K562 (cell line): ENCODE data around the gene ARNT2. TPM values are rescaled to one million over a fixed set of nuclear protein-coding genes. Genes with fewer than 3 reads are reported as not detected.

Experiments
- ATAC-seq: fragments of 200-7000 bp; cut with Tn5 transposase; 3 replicates; pipeline ENCODE4 v1.9.1; 2020; ENCODE audit warnings: moderate library complexity
- BruUV-seq: library from RNA; stranded (reverse); fragments of 400-500 nt; replicated peaks from 2 replicates; lab custom pipeline; 2021; lab: Mats Ljungman, UMichigan
- CTCF ChIA-PET: fragments of 300-600 bp; formaldehyde crosslinking; extraction: SDS; loops from one replicate; lab custom pipeline; 2021; ENCODE audit warnings: low intra/inter-chr PET ratio; lab: Yijun Ruan, JAX
- POLR2A ChIA-PET: fragments of 300-600, 350-650 bp; sonication (Branson Sonifier 250); formaldehyde crosslinking; extraction: SDS; loops from one replicate; lab custom pipeline; 2021; ENCODE audit warnings: antibody characterized with exemption, inconsistent platforms; lab: Yijun Ruan, JAX
- DNase-seq, 4 experiments: peaks; one replicate each; pipeline versions ENCODE4 v3.0.0 to v3.0.0-alpha.2; 2011 to 2018; ENCODE audit warnings: low spot score in 3 of 4, mixed read lengths in 3 of 4; ENCODE audit errors: extremely low read depth in 1 of 4
- FAIRE-seq: peaks from 2 replicates; lab custom pipeline; 2011; peaks lifted over from hg19 to GRCh38; lab: Jason Lieb, UNC
- H2AFZ ChIP-seq: 2 replicates; pipeline ENCODE4 v1.6.0; 2011; ENCODE audit warnings: low read depth, low read length, control low read depth, inconsistent platforms
- H3K27ac ChIP-seq: fragments of 200-600 bp; 3 replicates; pipeline ENCODE4 v1.8.0; 2011; ENCODE audit warnings: low read depth, mild to moderate bottlenecking, control low read depth, inconsistent platforms, low read length, moderate library complexity, mixed read lengths; ENCODE audit errors: extremely low read depth
- H3K27me3 ChIP-seq, 2 experiments: fragments of 300-600 bp in 1 of 2; 2 replicates in 1 of 2; 3 replicates in 1 of 2; pipeline versions ENCODE4 v1.6.0 to v1.8.0; 2011; ENCODE audit warnings: inconsistent platforms in 2 of 2, low read length in 2 of 2, mild to moderate bottlenecking in 1 of 2, mixed read lengths in 1 of 2, moderate library complexity in 1 of 2; ENCODE audit not compliant: control insufficient read depth in 2 of 2, insufficient read depth in 2 of 2
- H3K36me3 ChIP-seq: fragments of 300-600 bp; 3 replicates; pipeline ENCODE4 v1.8.0; 2011; ENCODE audit warnings: mild to moderate bottlenecking, low read length, inconsistent platforms; ENCODE audit not compliant: control insufficient read depth, insufficient read depth
- H3K4me1 ChIP-seq, 2 experiments: fragments of 200-600 bp in 1 of 2; replicated peaks in 1 of 2; 2 replicates in 1 of 2; 3 replicates in 1 of 2; pipeline versions ENCODE4 v1.5.1 to v1.8.0; 2011; ENCODE audit warnings: inconsistent platforms in 2 of 2, low read length in 2 of 2, mild to moderate bottlenecking in 1 of 2, mixed read lengths in 1 of 2, moderate library complexity in 1 of 2; ENCODE audit not compliant: control insufficient read depth in 2 of 2, insufficient read depth in 2 of 2
- H3K4me2 ChIP-seq: 2 replicates; pipeline ENCODE4 v1.6.1; 2011; ENCODE audit warnings: low read length, control low read depth, inconsistent platforms, mixed read lengths; ENCODE audit not compliant: insufficient read depth
- H3K4me3 ChIP-seq: fragments of 200-600 bp; sonication (generic), shearing (Covaris generic); 2 replicates; pipeline ENCODE4 v1.5.1; 2016; ENCODE audit warnings: control low read depth, inconsistent platforms
- H3K79me2 ChIP-seq: fragments of 200-600 bp; 3 replicates; pipeline ENCODE4 v1.8.0; 2011; ENCODE audit warnings: low read length, inconsistent platforms; ENCODE audit not compliant: control insufficient read depth, insufficient read depth
- H3K9ac ChIP-seq, 2 experiments: 2 replicates each; pipeline versions ENCODE4 v1.6.0 to v1.6.1; 2011; ENCODE audit warnings: low read depth in 2 of 2, low read length in 2 of 2, control low read depth in 1 of 2, inconsistent platforms in 1 of 2, mild to moderate bottlenecking in 1 of 2, mixed read lengths in 1 of 2; ENCODE audit not compliant: insufficient read depth in 1 of 2
- H3K9me1 ChIP-seq: one replicate; pipeline ENCODE4 v1.6.0; 2011; ENCODE audit warnings: inconsistent platforms, mild to moderate bottlenecking, low read length, moderate library complexity; ENCODE audit not compliant: control insufficient read depth, insufficient read depth
- H3K9me3 ChIP-seq: replicated peaks from 2 replicates; pipeline ENCODE4 v1.5.1; 2011; ENCODE audit warnings: low read depth, low read length, inconsistent platforms; ENCODE audit not compliant: control insufficient read depth, insufficient read depth
- H4K20me1 ChIP-seq: replicated peaks from 2 replicates; pipeline ENCODE4 v1.6.1; 2011; ENCODE audit warnings: low read length, inconsistent platforms, mixed read lengths; ENCODE audit not compliant: control insufficient read depth, insufficient read depth
- ETV5 ChIP-seq: sonication (generic); formaldehyde crosslinking; IDR thresholded peaks from 2 replicates; pipeline ENCODE4 v1.4.0; 2020; ENCODE audit warnings: low read depth, mild to moderate bottlenecking, missing genetic modification reagents
- FOXK1 ChIP-seq: sonication (generic); formaldehyde crosslinking; IDR thresholded peaks from 2 replicates; pipeline ENCODE4 v1.8.0; 2022; ENCODE audit warnings: missing genetic modification reagents, mild to moderate bottlenecking, borderline replicate concordance
- GABPB2 ChIP-seq: fragments of 250-450 bp; sonication (Bioruptor Pico); conservative IDR thresholded peaks from 2 replicates; pipeline ENCODE4 v1.5.1; 2021; ENCODE audit warnings: mild to moderate bottlenecking
- PTRF ChIP-seq: fragments of 450-650 bp; IDR thresholded peaks from 2 replicates; pipeline ENCODE4 v1.6.1; 2016; ENCODE audit warnings: mild to moderate bottlenecking, missing genetic modification characterization, missing compliant biosample characterization
- SNIP1 ChIP-seq: fragments of 450-650 bp; IDR thresholded peaks from 2 replicates; pipeline ENCODE4 v1.7.1; 2017; ENCODE audit warnings: low read depth, mild to moderate bottlenecking
- ZBTB7A ChIP-seq: IDR thresholded peaks from 2 replicates; pipeline ENCODE4 v1.6.1; 2011; ENCODE audit warnings: low read depth, mild to moderate bottlenecking, low read length, moderate library complexity, borderline replicate concordance; ENCODE audit not compliant: control insufficient read depth
- ZFP30 ChIP-seq: fragments of 250-450 bp; sonication (Bioruptor Pico); IDR thresholded peaks from 2 replicates; pipeline ENCODE4 v1.8.0; 2022; ENCODE audit warnings: moderate library complexity, mild to moderate bottlenecking, inconsistent platforms, borderline replicate concordance
- WGBS: fragments of 100-300 bp; shearing (Covaris generic); methylation state at CpG from one replicate; pipeline ENCODE4 v1.1.6; 2016; ENCODE audit warnings: low coverage, mixed read lengths; ENCODE audit not compliant: insufficient coverage; ENCODE audit errors: missing lambda C conversion rate; 5-methylcytosine and 5-hydroxymethylcytosine counted together
- in situ Hi-C: fragments of 300-500 bp; cut with MboI; formaldehyde crosslinking; loops from 4 replicates; pipeline ENCODE4 v1.15.0; 2018; ENCODE audit warnings: inconsistent platforms, mixed read lengths
- intact Hi-C: fragments of 100-400 bp; cut with micrococcal nuclease; formaldehyde crosslinking; loops from 2 replicates; pipeline ENCODE4 v1.14.2; 2022
- polyA plus RNA-seq, 8 experiments: library from polyadenylated mRNA; depleted of rRNA in 4 of 8; stranded (reverse) in 5 of 8; unstranded in 3 of 8; fragments of >200 nt; fragmentation: Nextera tagmentation in 2 of 8; fragmentation: Illumina TruSeq in 1 of 8; extraction: Ambion mirVana in 2 of 8; extraction: Trizol in 1 of 8; gene quantifications; 2 replicates each; pipeline versions ENCODE4 v1.2.1 to v1.2.3, GENCODE V29; 2011 to 2014; ENCODE audit warnings: inconsistent platforms in 1 of 8, missing spikeins in 1 of 8
- total RNA-seq, 7 experiments: library from RNA; depleted of rRNA in 6 of 7; stranded (reverse); fragments of >200 nt in 6 of 7; fragmentation: Illumina TruSeq in 2 of 7; extraction: Trizol in 2 of 7; gene quantifications; 2 replicates each; pipeline versions ENCODE4 v1.2.1 to v1.2.3, GENCODE V29; 2011 to 2021; ENCODE audit warnings: low replicate concordance in 1 of 7
- TF ChIP-seq, protein P1 (sequence below), 2 experiments: IDR thresholded peaks in 1 of 2; conservative IDR thresholded peaks in 1 of 2; 2 replicates each; pipeline ENCODE4 v1.6.1; 2016; ENCODE audit warnings: low read depth in 2 of 2, mild to moderate bottlenecking in 1 of 2, missing compliant biosample characterization in 1 of 2, missing genetic modification characterization in 1 of 2, moderate library complexity in 1 of 2
- TF ChIP-seq, protein P2 (sequence below): fragments of 250-450 bp; sonication (Bioruptor Pico); IDR thresholded peaks from 2 replicates; pipeline ENCODE4 v1.8.0; 2021; ENCODE audit warnings: moderate library complexity, mild to moderate bottlenecking, inconsistent platforms
- TF ChIP-seq, protein P3 (sequence below): fragments of 450-650 bp; formaldehyde crosslinking; IDR thresholded peaks from 2 replicates; pipeline ENCODE4 v1.4.0; 2020; ENCODE audit warnings: mild to moderate bottlenecking

The ARNT2 gene
- total and polyA plus RNA-seq, 9 of the 15 experiments (the other 6 are each of a cell fraction or from before 2014, with no cell fraction given), result 0.01 TPM; not detected in 8

DNA sequence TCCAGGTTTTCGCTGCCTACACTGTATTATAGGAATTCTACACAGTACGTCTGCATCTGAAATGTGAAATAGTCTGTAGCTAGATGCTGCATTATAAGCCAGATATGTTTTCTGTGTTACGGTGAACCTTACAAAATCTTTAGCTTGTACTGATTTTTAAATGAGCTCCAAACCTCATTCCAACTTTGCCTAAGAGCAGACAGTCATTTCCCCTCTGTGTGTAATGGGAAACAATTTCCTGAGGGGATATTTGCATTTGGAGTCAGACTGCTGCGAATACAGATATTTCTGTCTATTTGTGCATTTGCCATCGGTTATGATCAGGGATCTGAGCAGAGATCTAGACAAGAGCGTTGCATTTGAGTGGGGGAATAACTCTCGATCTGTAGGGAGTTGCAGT is 37.5 kb downstream of the ARNT2 start:
- FAIRE-seq (no peak), DNase-seq (no peak), ATAC-seq (no peak)
- Histone ChIP-seq H3K9me3 (no peaks in the 10 kb centered on the region), H3K4me1 (no peaks in the 10 kb centered on the region), H3K79me2 (no peaks in the 10 kb centered on the region), H2AFZ (no peak overlapping the region), H3K27me3 (peaks cover 4 to 31% of the 10 kb centered on the region in 2 experiments; a peak in 4 of 5 replicates), H3K9ac (no peak overlapping the region), H3K36me3 (no peaks in the 10 kb centered on the region), H3K4me3 (no peak overlapping the region), H3K9me1 (no peaks in the 10 kb centered on the region), H4K20me1 (no peaks in the 10 kb centered on the region), H3K27ac (no peak overlapping the region), H3K4me2 (no peak overlapping the region)
- ChIA-PET POLR2A (no interaction called here), CTCF (no interaction called here)
- WGBS, result 2% methylated on average over 7 of the region's 7 CpGs
- TF ChIP-seq FOXK1 (no peak), ZFP30 (CRISPR knock-in tag) (no peak), SNIP1 (no peak), ZBTB7A (no peak), PTRF (tag) (no peak), ETV5 (CRISPR knock-in tag) (no peak), GABPB2 (no peak)
- TF ChIP-seq, protein P1, sequence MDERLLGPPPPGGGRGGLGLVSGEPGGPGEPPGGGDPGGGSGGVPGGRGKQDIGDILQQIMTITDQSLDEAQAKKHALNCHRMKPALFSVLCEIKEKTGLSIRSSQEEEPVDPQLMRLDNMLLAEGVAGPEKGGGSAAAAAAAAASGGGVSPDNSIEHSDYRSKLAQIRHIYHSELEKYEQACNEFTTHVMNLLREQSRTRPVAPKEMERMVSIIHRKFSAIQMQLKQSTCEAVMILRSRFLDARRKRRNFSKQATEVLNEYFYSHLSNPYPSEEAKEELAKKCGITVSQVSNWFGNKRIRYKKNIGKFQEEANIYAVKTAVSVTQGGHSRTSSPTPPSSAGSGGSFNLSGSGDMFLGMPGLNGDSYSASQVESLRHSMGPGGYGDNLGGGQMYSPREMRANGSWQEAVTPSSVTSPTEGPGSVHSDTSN (CRISPR knock-in tag; IDR thresholded peaks at IDR 0.05; ENCODE audit: low read depth), result no peak
- TF ChIP-seq, protein P1 (tag; conservative IDR thresholded peaks at IDR 0.05; ENCODE audit: low read depth), result no peak
- TF ChIP-seq, protein P2, sequence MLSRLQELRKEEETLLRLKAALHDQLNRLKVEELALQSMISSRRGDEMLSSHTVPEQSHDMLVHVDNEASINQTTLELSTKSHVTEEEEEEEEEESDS (CRISPR knock-in tag), result no peak
- TF ChIP-seq, protein P3, sequence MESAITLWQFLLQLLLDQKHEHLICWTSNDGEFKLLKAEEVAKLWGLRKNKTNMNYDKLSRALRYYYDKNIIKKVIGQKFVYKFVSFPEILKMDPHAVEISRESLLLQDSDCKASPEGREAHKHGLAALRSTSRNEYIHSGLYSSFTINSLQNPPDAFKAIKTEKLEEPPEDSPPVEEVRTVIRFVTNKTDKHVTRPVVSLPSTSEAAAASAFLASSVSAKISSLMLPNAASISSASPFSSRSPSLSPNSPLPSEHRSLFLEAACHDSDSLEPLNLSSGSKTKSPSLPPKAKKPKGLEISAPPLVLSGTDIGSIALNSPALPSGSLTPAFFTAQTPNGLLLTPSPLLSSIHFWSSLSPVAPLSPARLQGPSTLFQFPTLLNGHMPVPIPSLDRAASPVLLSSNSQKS (CRISPR knock-in tag), result no peak
- BruUV-seq, result no TSS peak
- intact Hi-C loops, result no loop called here
- in situ Hi-C loops, result no loop called here
